CD8-positive, alpha-beta memory T cell (primary cell): ENCODE results near the gene CAB39L. TPM values are rescaled to one million over a fixed set of nuclear protein-coding genes. Genes with fewer than 3 reads are reported as not detected.

Experiments
- CTCF ChIA-PET: fragments of 350-600 bp; sonication (Branson Sonifier 250); formaldehyde crosslinking; loops from one replicate; lab custom pipeline; 2021; ENCODE audit warnings: antibody characterized with exemption; lab: Charles Lee
- POLR2A ChIA-PET: fragments of 350-600 bp; sonication (Branson Sonifier 250); formaldehyde crosslinking; loops from one replicate; lab custom pipeline; 2021; ENCODE audit warnings: antibody characterized with exemption; lab: Charles Lee
- DNase-seq, 5 donors: peaks; one replicate each; pipeline versions ENCODE4 v3.0.0 to v3.0.0-alpha.2; 2020 to 2022; ENCODE audit warnings: mixed read lengths in 1 of 5
- H3K27ac ChIP-seq: one replicate; pipeline ENCODE4 v1.7.0; 2013; ENCODE audit warnings: low read depth, mild to moderate bottlenecking, low read length, moderate library complexity
- H3K27me3 ChIP-seq: 2 replicates; pipeline ENCODE4 v1.7.0; 2013; ENCODE audit warnings: low read length, mild to moderate bottlenecking; ENCODE audit not compliant: insufficient read depth, poor library complexity, severe bottlenecking
- H3K36me3 ChIP-seq: 2 replicates; pipeline ENCODE4 v1.7.0; 2013; ENCODE audit warnings: mild to moderate bottlenecking, low read length, moderate library complexity; ENCODE audit not compliant: insufficient read depth
- H3K4me1 ChIP-seq: 2 replicates; pipeline ENCODE4 v1.7.0; 2013; ENCODE audit warnings: mild to moderate bottlenecking, low read length, moderate library complexity; ENCODE audit not compliant: insufficient read depth
- H3K4me3 ChIP-seq: 2 replicates; pipeline ENCODE4 v1.7.0; 2013; ENCODE audit warnings: mild to moderate bottlenecking, low read length
- H3K9me3 ChIP-seq: 2 replicates; pipeline ENCODE4 v1.7.0; 2013; ENCODE audit warnings: mild to moderate bottlenecking, low read length
- H3K27ac Mint-ChIP-seq, 8 donors: one replicate each; pipeline ENCODE4 v1.8.0; 2020 to 2021; ENCODE audit warnings: mixed read lengths in 8 of 8, mild to moderate bottlenecking in 6 of 8, inconsistent platforms in 3 of 8, moderate library complexity in 3 of 8
- H3K27me3 Mint-ChIP-seq, 2 donors: one replicate each; pipeline ENCODE4 v1.8.0; 2020 to 2021; ENCODE audit warnings: mixed read lengths in 2 of 2, mild to moderate bottlenecking in 1 of 2, moderate library complexity in 1 of 2
- H3K36me3 Mint-ChIP-seq, 3 donors: one replicate each; pipeline ENCODE4 v1.8.0; 2020 to 2021; ENCODE audit warnings: mixed read lengths in 3 of 3, inconsistent platforms in 1 of 3, mild to moderate bottlenecking in 1 of 3
- H3K4me1 Mint-ChIP-seq, 3 donors: one replicate each; pipeline ENCODE4 v1.8.0; 2020 to 2021; ENCODE audit warnings: mixed read lengths in 3 of 3, inconsistent platforms in 1 of 3, mild to moderate bottlenecking in 1 of 3
- H3K4me3 Mint-ChIP-seq, 7 donors: one replicate each; pipeline ENCODE4 v1.8.0; 2020 to 2021; ENCODE audit warnings: mixed read lengths in 7 of 7, mild to moderate bottlenecking in 6 of 7, moderate library complexity in 4 of 7, inconsistent platforms in 2 of 7
- H3K9me3 Mint-ChIP-seq, 5 donors: one replicate each; pipeline ENCODE4 v1.8.0; 2020 to 2022; ENCODE audit warnings: mixed read lengths in 5 of 5, mild to moderate bottlenecking in 3 of 5, moderate library complexity in 2 of 5, inconsistent platforms in 1 of 5
- polyA plus RNA-seq: library from polyadenylated mRNA; unstranded; fragments of 300-500 nt; fragmentation: Illumina TruSeq; gene quantifications from one replicate; pipeline ENCODE4 v1.2.3, GENCODE V29; 2021
- total RNA-seq, 2 experiments: library from RNA; stranded (reverse); gene quantifications; one replicate each; pipeline ENCODE4 v1.2.3, GENCODE V29; 2021

CAB39L gene
- total and polyA plus RNA-seq, 3 experiments from 2014 or later = 4.7 to 7.4 (median 5.8) TPM

DNA sequence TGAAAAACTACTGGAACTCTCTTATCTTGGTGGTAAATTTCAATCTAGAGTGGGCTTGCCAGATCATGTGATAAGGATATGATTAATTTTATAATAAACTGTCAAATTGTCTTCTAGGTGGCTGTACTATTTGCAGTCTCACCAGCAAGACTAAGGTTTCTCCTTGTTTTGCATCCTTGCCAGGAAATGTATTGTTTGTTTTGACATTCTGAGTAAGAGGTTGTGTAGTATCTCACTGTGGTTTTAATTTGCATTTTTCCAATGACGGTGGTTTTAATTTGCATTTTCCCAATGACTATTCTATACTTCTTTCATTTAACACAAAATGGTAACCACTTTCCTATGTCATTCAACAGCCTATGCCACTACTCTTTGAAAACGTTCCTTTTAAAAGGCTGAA lies 2.0 kb downstream of the CAB39L start:
- no peak overlapping the region for H3K27ac ChIP-seq
- ChIA-PET POLR2A (interaction anchor here (0.9 kb wide), 1 partner anchor 12 kb away, joined by 8 read pairs; no protein-coding TSS in a partner anchor), CTCF (no interaction called here)
- peaks cover 0 to 3% of the 10 kb centered on the region in 2 donors for H3K27me3 Mint-ChIP-seq
- H3K27ac Mint-ChIP-seq = peak overlapping the region in 1 of 8 donors; percentile 48
- no peaks in the 10 kb centered on the region for H3K36me3 ChIP-seq
- H3K27me3 ChIP-seq = no peaks in the 10 kb centered on the region
- H3K4me1 Mint-ChIP-seq = peaks cover 30 to 40% (median 36%) of the 10 kb centered on the region in 3 donors
- DNase-seq = no peak
- H3K9me3 ChIP-seq = no peaks in the 10 kb centered on the region
- peaks cover 0 to 2% (median 0%) of the 10 kb centered on the region in 5 donors for H3K9me3 Mint-ChIP-seq
- peak overlapping the region in 1 of 7 donors; percentile 57 for H3K4me3 Mint-ChIP-seq
- H3K36me3 Mint-ChIP-seq = peaks cover 0 to 17% (median 2%) of the 10 kb centered on the region in 3 donors
- H3K4me1 ChIP-seq = peaks cover 22% of the 10 kb centered on the region
- no peak overlapping the region for H3K4me3 ChIP-seq

DNA sequence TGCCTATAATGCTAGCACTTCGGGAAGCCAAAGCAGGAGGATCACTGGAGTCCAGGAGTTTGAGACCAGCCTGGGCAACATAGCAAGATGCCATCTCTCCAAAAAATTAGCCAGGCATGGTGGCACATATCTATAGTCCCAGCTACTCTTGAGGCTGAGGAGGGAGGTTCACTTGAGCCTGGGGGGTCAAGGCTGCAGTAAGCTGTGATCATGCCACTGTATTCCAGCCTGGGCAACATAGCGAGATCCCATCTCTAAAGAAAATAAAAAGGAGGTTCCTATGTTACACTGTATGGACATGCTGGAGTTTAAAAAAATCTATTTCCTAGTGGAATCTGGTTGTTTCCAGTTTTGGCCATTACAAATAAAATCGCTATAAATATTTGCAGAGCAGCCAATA lies 2.6 kb downstream of the CAB39L start:
- H3K27ac ChIP-seq = no peak overlapping the region
- H3K9me3 Mint-ChIP-seq = peaks cover 0 to 2% (median 0%) of the 10 kb centered on the region in 5 donors
- ChIA-PET CTCF (no interaction called here), POLR2A (no interaction called here)
- H3K4me1 Mint-ChIP-seq = peaks cover 25 to 35% (median 31%) of the 10 kb centered on the region in 3 donors
- no peak overlapping the region for H3K27ac Mint-ChIP-seq
- no peaks in the 10 kb centered on the region for H3K36me3 ChIP-seq
- peaks cover 0 to 17% (median 2%) of the 10 kb centered on the region in 3 donors for H3K36me3 Mint-ChIP-seq
- no peaks in the 10 kb centered on the region for H3K27me3 ChIP-seq
- DNase-seq = no peak
- H3K9me3 ChIP-seq = no peaks in the 10 kb centered on the region
- no peak overlapping the region for H3K4me3 ChIP-seq
- peaks cover 0 to 3% of the 10 kb centered on the region in 2 donors for H3K27me3 Mint-ChIP-seq
- peaks cover 17% of the 10 kb centered on the region for H3K4me1 ChIP-seq
- H3K4me3 Mint-ChIP-seq = no peak overlapping the region

DNA sequence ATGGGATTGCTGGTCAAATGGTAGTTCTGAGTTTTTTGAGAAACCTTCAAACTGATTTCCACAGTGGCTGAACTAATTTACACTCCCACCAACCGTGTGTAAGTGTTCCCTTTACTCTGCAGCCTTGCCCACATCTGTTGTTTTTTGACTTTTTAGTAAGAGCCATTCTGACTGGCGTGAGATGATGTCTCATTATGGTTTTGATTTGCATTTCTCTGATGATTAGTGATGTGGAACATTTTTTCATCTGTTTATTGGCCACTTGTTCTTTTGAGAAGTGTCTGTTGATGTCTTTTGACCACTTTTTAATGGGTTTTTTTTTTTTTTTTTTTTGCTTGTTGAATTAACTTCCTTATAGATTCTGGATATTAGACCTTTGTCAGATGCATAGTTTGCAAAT lies 4.3 kb downstream of the CAB39L start:
- ChIA-PET CTCF (no interaction called here), POLR2A (no interaction called here)
- Mint-ChIP-seq H3K27ac (no peak overlapping the region), H3K4me3 (no peak overlapping the region), H3K36me3 (peaks cover 0 to 10% (median 2%) of the 10 kb centered on the region in 3 donors), H3K9me3 (peaks cover 0 to 2% (median 0%) of the 10 kb centered on the region in 5 donors), H3K27me3 (peaks cover 0 to 3% of the 10 kb centered on the region in 2 donors), H3K4me1 (peaks cover 14 to 18% (median 14%) of the 10 kb centered on the region in 3 donors)
- H3K9me3 ChIP-seq = no peaks in the 10 kb centered on the region
- peaks cover 8% of the 10 kb centered on the region for H3K4me1 ChIP-seq
- no peaks in the 10 kb centered on the region for H3K36me3 ChIP-seq
- DNase-seq = no peak
- H3K27ac ChIP-seq = no peak overlapping the region
- no peak overlapping the region for H3K4me3 ChIP-seq
- no peaks in the 10 kb centered on the region for H3K27me3 ChIP-seq

DNA sequence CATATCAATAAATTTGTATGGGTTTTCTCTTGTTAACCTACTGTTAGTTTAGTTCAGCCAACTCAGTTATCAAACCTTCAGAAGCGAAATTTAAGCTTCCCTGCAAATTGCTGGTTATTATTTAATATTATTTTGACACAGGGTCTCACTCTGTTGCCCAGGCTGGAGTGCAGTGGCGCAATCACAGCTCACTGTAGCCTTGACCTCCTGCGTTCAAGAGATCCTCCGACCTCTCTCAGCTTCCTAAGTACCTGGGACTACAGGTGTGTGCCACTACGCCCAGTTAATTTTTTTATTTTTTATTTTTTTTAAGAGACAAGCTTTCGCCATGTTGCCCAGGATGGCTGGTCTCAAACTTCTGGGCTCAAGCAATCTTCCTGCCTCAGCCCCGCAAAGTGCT lies 6.2 kb downstream of the CAB39L start:
- H3K27ac Mint-ChIP-seq = no peak overlapping the region
- DNase-seq = no peak
- no peaks in the 10 kb centered on the region for H3K36me3 ChIP-seq
- no peak overlapping the region for H3K4me3 ChIP-seq
- no peaks in the 10 kb centered on the region for H3K27me3 Mint-ChIP-seq
- no peaks in the 10 kb centered on the region for H3K9me3 Mint-ChIP-seq
- H3K36me3 Mint-ChIP-seq = peaks cover 8 to 10% (median 10%) of the 10 kb centered on the region in 3 donors
- peaks cover under 1 to 5% (median 2%) of the 10 kb centered on the region in 3 donors for H3K4me1 Mint-ChIP-seq
- POLR2A ChIA-PET = no interaction called here
- no peaks in the 10 kb centered on the region for H3K4me1 ChIP-seq
- no peaks in the 10 kb centered on the region for H3K27me3 ChIP-seq
- no peak overlapping the region for H3K4me3 Mint-ChIP-seq
- CTCF ChIA-PET = no interaction called here
- H3K27ac ChIP-seq = no peak overlapping the region
- no peaks in the 10 kb centered on the region for H3K9me3 ChIP-seq

DNA sequence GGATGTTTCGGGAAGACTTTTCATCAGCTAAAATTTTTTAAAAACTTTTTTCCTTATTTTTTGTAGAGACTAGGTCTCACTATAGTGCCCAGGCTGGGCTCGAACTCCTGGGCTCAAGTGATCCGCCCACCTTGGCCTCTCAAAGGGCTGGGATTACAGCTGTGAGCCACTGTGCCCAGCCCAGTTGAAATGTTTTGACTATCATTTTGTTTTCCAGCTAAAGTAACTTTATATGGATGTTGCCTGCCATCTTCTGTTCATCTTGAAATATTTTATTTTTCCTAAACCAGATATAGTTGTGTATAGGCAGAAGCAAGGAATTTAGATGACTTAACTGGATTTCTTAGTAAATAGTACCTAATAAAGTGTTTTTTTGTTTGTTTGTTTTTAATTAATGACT lies 7.0 kb downstream of the CAB39L start:
- H3K4me1 Mint-ChIP-seq = no peaks in the 10 kb centered on the region
- no peak overlapping the region for H3K27ac ChIP-seq

DNA sequence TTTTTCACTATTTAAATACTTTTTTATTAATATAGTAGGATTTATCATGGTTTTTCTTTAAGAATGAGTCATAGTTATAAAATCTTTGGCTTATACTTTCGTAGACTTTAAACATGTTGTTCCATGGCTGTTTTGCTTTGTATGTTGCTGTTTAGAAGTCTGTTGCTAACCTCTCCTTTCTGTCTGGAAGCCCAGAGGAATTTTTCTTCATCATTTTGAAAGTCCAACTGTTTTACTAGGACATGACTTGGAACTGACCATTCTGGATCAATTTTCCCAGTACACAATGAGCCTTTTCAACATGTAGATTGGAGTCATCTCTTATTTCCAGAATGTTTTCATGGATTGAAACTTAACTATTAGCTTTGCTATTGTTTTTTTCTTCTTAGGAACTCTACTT lies 7.9 kb downstream of the CAB39L start:
- CTCF ChIA-PET = no interaction called here
- Mint-ChIP-seq H3K4me1 (no peaks in the 10 kb centered on the region), H3K36me3 (peaks cover 8 to 17% (median 11%) of the 10 kb centered on the region in 3 donors), H3K4me3 (no peak overlapping the region), H3K27me3 (no peaks in the 10 kb centered on the region), H3K27ac (no peak overlapping the region), H3K9me3 (no peaks in the 10 kb centered on the region)
- no peak overlapping the region for H3K4me3 ChIP-seq
- no peaks in the 10 kb centered on the region for H3K4me1 ChIP-seq
- POLR2A ChIA-PET = no interaction called here
- no peaks in the 10 kb centered on the region for H3K27me3 ChIP-seq
- DNase-seq = no peak
- no peak overlapping the region for H3K27ac ChIP-seq
- H3K36me3 ChIP-seq = no peaks in the 10 kb centered on the region
- no peaks in the 10 kb centered on the region for H3K9me3 ChIP-seq

More for the DNA sequence above, 7.0 kb downstream of the CAB39L start:
- Mint-ChIP-seq H3K4me3 (no peak overlapping the region), H3K27me3 (no peaks in the 10 kb centered on the region), H3K27ac (no peak overlapping the region), H3K36me3 (peaks cover 8 to 17% (median 11%) of the 10 kb centered on the region in 3 donors), H3K9me3 (no peaks in the 10 kb centered on the region)
- no peak overlapping the region for H3K4me3 ChIP-seq
- no peak for DNase-seq
- H3K36me3 ChIP-seq = no peaks in the 10 kb centered on the region
- ChIA-PET POLR2A (no interaction called here), CTCF (no interaction called here)
- no peaks in the 10 kb centered on the region for H3K9me3 ChIP-seq
- no peaks in the 10 kb centered on the region for H3K4me1 ChIP-seq
- H3K27me3 ChIP-seq = no peaks in the 10 kb centered on the region

DNA sequence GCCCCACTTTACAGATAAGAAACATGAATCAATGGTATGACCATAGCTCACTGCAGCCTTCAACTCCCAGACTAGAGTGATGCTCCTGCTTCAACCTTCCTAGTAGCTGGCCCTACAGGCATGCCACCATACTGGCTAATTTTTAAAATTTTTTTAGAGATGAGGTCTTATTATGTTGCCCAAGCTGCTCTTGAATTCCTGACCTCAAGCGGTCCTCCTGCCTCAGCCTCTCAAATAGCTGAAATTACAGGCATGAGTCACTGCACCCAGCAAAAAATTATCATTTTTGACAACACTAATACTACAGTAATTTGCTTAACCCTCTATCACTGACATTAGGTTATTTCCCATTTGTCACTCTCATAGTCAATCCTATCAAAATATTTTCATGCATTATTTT lies 14.7 kb downstream of the CAB39L start:
- ChIA-PET CTCF (no interaction called here), POLR2A (no interaction called here)
- Histone ChIP-seq H3K4me3 (no peak overlapping the region), H3K27me3 (no peaks in the 10 kb centered on the region), H3K27ac (no peak overlapping the region), H3K36me3 (no peaks in the 10 kb centered on the region), H3K4me1 (no peaks in the 10 kb centered on the region), H3K9me3 (no peaks in the 10 kb centered on the region)
- Mint-ChIP-seq H3K27ac (no peak overlapping the region), H3K4me3 (no peak overlapping the region), H3K4me1 (no peaks in the 10 kb centered on the region), H3K36me3 (peaks cover 5 to 22% (median 11%) of the 10 kb centered on the region in 3 donors), H3K9me3 (no peaks in the 10 kb centered on the region), H3K27me3 (peaks cover 0 to 2% of the 10 kb centered on the region in 2 donors)
- DNase-seq = no peak

DNA sequence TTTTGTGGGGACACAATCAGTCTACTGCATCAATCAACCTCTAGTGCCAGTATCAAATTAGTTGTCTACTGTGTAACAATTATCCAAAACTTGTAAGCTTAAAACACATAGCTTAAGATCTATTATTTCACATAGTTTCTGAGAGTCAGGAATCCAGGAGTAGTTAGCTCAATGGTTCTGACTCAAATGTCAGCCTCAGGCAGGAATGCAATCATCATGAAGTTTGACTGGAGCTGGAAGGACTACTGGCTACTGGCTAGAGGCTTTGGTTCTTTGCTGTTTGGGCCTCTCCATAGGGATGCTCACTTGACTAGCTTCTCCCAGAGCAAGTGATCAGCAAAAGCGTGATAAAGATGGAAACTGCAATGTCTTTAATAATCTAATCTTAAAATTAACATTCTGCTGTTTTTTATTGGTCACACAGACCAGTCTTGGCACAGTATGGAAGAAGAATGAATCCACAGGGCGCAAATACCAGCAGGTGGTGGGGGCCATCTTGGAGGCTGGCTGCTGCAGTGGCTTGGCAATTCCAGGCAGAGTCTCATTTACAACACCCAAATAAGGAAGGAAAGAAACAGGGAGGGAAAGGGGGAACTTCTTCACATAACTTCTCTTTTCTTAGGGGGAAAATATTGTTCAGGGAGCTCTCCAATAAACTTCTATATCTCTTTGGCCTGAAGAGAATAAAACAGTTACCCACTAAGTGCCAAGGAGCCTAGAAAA lies 15.7 kb downstream of the CAB39L start:
- Histone ChIP-seq H3K4me3 (no peak overlapping the region), H3K9me3 (no peaks in the 10 kb centered on the region), H3K27ac (no peak overlapping the region), H3K4me1 (no peaks in the 10 kb centered on the region), H3K27me3 (no peaks in the 10 kb centered on the region), H3K36me3 (no peaks in the 10 kb centered on the region)
- no peaks in the 10 kb centered on the region for H3K9me3 Mint-ChIP-seq
- H3K36me3 Mint-ChIP-seq = peaks cover 0 to 16% (median 5%) of the 10 kb centered on the region in 3 donors
- no peak overlapping the region for H3K4me3 Mint-ChIP-seq
- CTCF ChIA-PET = no interaction called here
- peaks cover 0 to 2% of the 10 kb centered on the region in 2 donors for H3K27me3 Mint-ChIP-seq
- no peak for DNase-seq
- POLR2A ChIA-PET = interaction anchor here (1.1 kb wide), 1 partner anchor 15 kb away, joined by 3 read pairs; no protein-coding TSS in a partner anchor
- no peak overlapping the region for H3K27ac Mint-ChIP-seq
- no peaks in the 10 kb centered on the region for H3K4me1 Mint-ChIP-seq
